HCT116 (cell line): ENCODE data around the gene CACNA1G. TPM values are rescaled to one million over a fixed set of nuclear protein-coding genes. Genes with fewer than 3 reads are reported as not detected.

Experiments used
- ATAC-seq: fragments of 200-7000 bp; cut with Tn5 transposase; 2 replicates; pipeline ENCODE4 v1.9.1; 2020; ENCODE audit warnings: mild to moderate bottlenecking, moderate library complexity
- BruUV-seq: library from RNA; stranded (reverse); fragments of 400-500 nt; replicated peaks from 2 replicates; lab custom pipeline; 2021; lab: Mats Ljungman, UMichigan
- CTCF ChIA-PET: fragments of 300-600 bp; sonication (Branson Sonifier 250); formaldehyde crosslinking; loops from one replicate; lab custom pipeline; 2021; ENCODE audit warnings: antibody characterized with exemption; lab: Charles Lee
- POLR2A ChIA-PET: fragments of 300-600, 350-600 bp; sonication (Branson Sonifier 250); formaldehyde crosslinking; loops from one replicate; lab custom pipeline; 2021; ENCODE audit warnings: antibody characterized with exemption; lab: Charles Lee
- RAD21 ChIA-PET, 2 experiments: fragments of 300-600 bp; sonication (Branson Sonifier 250); formaldehyde crosslinking; loops; one replicate each; lab custom pipeline; 2023; ENCODE audit warnings: low total read pairs in 2 of 2; ENCODE audit not compliant: uncharacterized antibody in 2 of 2, unreplicated experiment in 2 of 2, low non-redundant PET in 1 of 2; lab: Charles Lee
- DNase-seq: peaks from one replicate; pipeline ENCODE4 v3.0.0-alpha.2; 2010; ENCODE audit warnings: low read depth, low spot score
- H2AFZ ChIP-seq: fragments of 200-600 bp; shearing (Covaris generic), sonication (generic); 2 replicates; pipeline ENCODE4 v1.6.1; 2017; ENCODE audit warnings: low read depth, mixed run types, mixed read lengths, antibody characterized with exemption, low read length; ENCODE audit not compliant: poor library complexity, severe bottlenecking
- H3K27ac ChIP-seq: 2 replicates; pipeline ENCODE4 v1.5.1; 2012; ENCODE audit warnings: low read depth, low read length
- H3K27me3 ChIP-seq: fragments of 200-600 bp; sonication (generic); 2 replicates; pipeline ENCODE4 v1.6.1; 2016; ENCODE audit warnings: mixed run types, low read length, mixed read lengths; ENCODE audit not compliant: insufficient read depth
- H3K36me3 ChIP-seq, 2 experiments: fragments of 200-500 bp in 1 of 2; fragments of 200-600 bp in 1 of 2; sonication (Bioruptor generic) in 1 of 2; sonication (generic) in 1 of 2; 2 replicates each; pipeline versions ENCODE4 v1.5.1 to v1.6.1; 2014 to 2016; ENCODE audit warnings: low read length in 2 of 2, inconsistent platforms in 1 of 2, mixed read lengths in 1 of 2, mixed run types in 1 of 2; ENCODE audit not compliant: insufficient read depth in 2 of 2, control insufficient read depth in 1 of 2
- H3K4me1 ChIP-seq, 2 experiments: fragments of 200-600 bp in 1 of 2; sonication (generic) in 1 of 2; 2 replicates each; pipeline versions ENCODE4 v1.5.1 to v1.6.1; 2012 to 2017; ENCODE audit warnings: low read length in 2 of 2, inconsistent platforms in 1 of 2, mild to moderate bottlenecking in 1 of 2, mixed read lengths in 1 of 2, mixed run types in 1 of 2, moderate library complexity in 1 of 2; ENCODE audit not compliant: insufficient read depth in 2 of 2, control insufficient read depth in 1 of 2
- H3K4me2 ChIP-seq: fragments of 200-600 bp; sonication (generic); 2 replicates; pipeline ENCODE4 v1.6.1; 2017; ENCODE audit warnings: mixed run types, low read length, mixed read lengths
- H3K4me3 ChIP-seq, 2 experiments: fragments of 200-600 bp in 1 of 2; sonication (generic) in 1 of 2; replicated peaks in 1 of 2; 2 replicates each; pipeline ENCODE4 v1.5.1; 2011 to 2016; ENCODE audit warnings: low read length in 2 of 2, control low read depth in 1 of 2, low read depth in 1 of 2, mild to moderate bottlenecking in 1 of 2, mixed read lengths in 1 of 2, mixed run types in 1 of 2
- H3K79me2 ChIP-seq: fragments of 200-600 bp; sonication (generic); 2 replicates; pipeline ENCODE4 v1.6.1; 2017; ENCODE audit warnings: mild to moderate bottlenecking, mixed run types, low read length, moderate library complexity, mixed read lengths; ENCODE audit not compliant: insufficient read depth
- H3K9ac ChIP-seq: fragments of 200-600 bp; sonication (generic); 2 replicates; pipeline ENCODE4 v1.6.1; 2016; ENCODE audit warnings: low read length, mixed read lengths
- H3K9me2 ChIP-seq: fragments of 200-600 bp; sonication (generic), shearing (Covaris generic); 2 replicates; pipeline ENCODE4 v1.6.1; 2017; ENCODE audit warnings: mixed run types, mild to moderate bottlenecking, moderate library complexity; ENCODE audit not compliant: insufficient read depth
- H3K9me3 ChIP-seq, 2 experiments: fragments of 200-500 bp in 1 of 2; fragments of 200-600 bp in 1 of 2; sonication (Bioruptor generic) in 1 of 2; sonication (generic) in 1 of 2; 2 replicates each; pipeline ENCODE4 v1.6.1; 2014 to 2017; ENCODE audit warnings: low read length in 2 of 2, mixed read lengths in 2 of 2, inconsistent platforms in 1 of 2, low read depth in 1 of 2, mild to moderate bottlenecking in 1 of 2, mixed run types in 1 of 2, moderate library complexity in 1 of 2; ENCODE audit not compliant: control insufficient read depth in 1 of 2, insufficient read depth in 1 of 2
- H4K20me1 ChIP-seq: fragments of 200-600 bp; sonication (generic), shearing (Covaris generic); 2 replicates; pipeline ENCODE4 v1.6.1; 2017; ENCODE audit warnings: mixed run types, mild to moderate bottlenecking, moderate library complexity; ENCODE audit not compliant: insufficient read depth
- ELF1 ChIP-seq: IDR thresholded peaks from 2 replicates; pipeline ENCODE4 v1.6.1; 2012; ENCODE audit warnings: low read depth, borderline replicate concordance
- JUND ChIP-seq: IDR thresholded peaks from 2 replicates; pipeline ENCODE4 v1.6.1; 2012
- POLR2A ChIP-seq: IDR thresholded peaks from 2 replicates; pipeline ENCODE4 v1.7.0; 2011; ENCODE audit warnings: borderline replicate concordance; ENCODE audit not compliant: insufficient read depth, insufficient read length; ENCODE audit errors: extremely low read depth
- POLR2AphosphoS5 ChIP-seq: IDR thresholded peaks from 2 replicates; pipeline ENCODE4 v1.6.1; 2011; ENCODE audit warnings: mild to moderate bottlenecking, low read depth, low read length, moderate library complexity
- RAD21 ChIP-seq: IDR thresholded peaks from 2 replicates; pipeline ENCODE4 v1.6.1; 2012; ENCODE audit warnings: low read depth, mild to moderate bottlenecking
- SP1 ChIP-seq: IDR thresholded peaks from 2 replicates; pipeline ENCODE4 v1.6.1; 2012; ENCODE audit warnings: low read depth
- TCF7L2 ChIP-seq: IDR thresholded peaks from 2 replicates; pipeline ENCODE4 v1.7.0; 2011; ENCODE audit warnings: borderline replicate concordance, inconsistent platforms; ENCODE audit not compliant: insufficient read depth, insufficient read length; ENCODE audit errors: extremely low read depth
- intact Hi-C: fragments of 100-400 bp; cut with micrococcal nuclease; formaldehyde crosslinking; loops from 2 replicates; pipeline ENCODE4 v1.10.0; 2022
- total RNA-seq: library from RNA; stranded (reverse); gene quantifications from one replicate; pipeline ENCODE4 v1.2.1, GENCODE V29; 2021; ENCODE audit not compliant: unreplicated experiment
- TF ChIP-seq, protein P1 (sequence below): IDR thresholded peaks from 2 replicates; pipeline ENCODE4 v1.6.1; 2012; ENCODE audit warnings: low read depth
- TF ChIP-seq, protein P2 (sequence below), 3 experiments: fragments of 200-600 bp in 1 of 3; sonication (generic) in 1 of 3; IDR thresholded peaks in 2 of 3; conservative IDR thresholded peaks in 1 of 3; 2 replicates each; pipeline ENCODE4 v1.5.1; 2012 to 2017; ENCODE audit warnings: low read depth in 2 of 3, low read length in 2 of 3, antibody characterized with exemption in 1 of 3, borderline replicate concordance in 1 of 3, control low read depth in 1 of 3, mild to moderate bottlenecking in 1 of 3, mixed read lengths in 1 of 3, mixed run types in 1 of 3, moderate library complexity in 1 of 3; ENCODE audit not compliant: insufficient read depth in 1 of 3

CACNA1G gene
- total RNA-seq, 1 experiment from 2014 or later: 3.4 TPM

DNA sequence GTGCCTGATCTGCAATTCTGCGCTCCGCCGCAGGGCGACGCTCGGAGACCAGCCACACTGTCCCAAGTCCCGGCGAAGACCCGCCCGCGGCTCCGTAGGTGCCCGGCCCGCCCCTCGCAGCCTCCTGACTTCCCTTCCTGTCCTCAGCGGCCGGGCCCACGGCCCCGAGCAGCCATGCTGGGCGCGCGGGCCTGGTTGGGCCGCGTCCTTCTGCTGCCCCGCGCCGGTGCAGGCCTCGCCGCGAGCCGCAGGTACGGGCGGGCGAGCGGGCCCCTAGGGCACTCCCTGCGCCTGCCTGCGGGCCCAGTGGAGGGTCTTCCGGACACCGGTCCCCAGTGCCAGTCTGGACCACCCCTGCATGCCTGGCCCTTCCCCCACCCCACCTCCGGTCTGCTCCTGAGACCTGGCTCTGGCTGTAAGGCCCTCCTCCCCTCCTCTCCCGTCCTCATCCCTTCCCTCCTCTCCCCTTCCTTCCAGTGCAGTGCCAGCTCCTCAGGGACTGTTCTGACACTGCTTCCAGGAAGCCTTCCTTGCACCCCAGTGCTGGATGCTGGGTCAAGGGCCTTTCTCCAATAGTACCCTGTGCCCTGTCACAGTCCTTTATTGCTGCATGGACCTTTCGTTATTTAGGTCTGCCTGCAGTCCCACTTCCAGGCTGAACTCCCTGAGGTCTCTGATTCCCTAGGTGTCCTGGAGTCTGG is 13.3 kb upstream of the CACNA1G start, which contains the start of gene SPATA20 (continued):
- TF ChIP-seq, protein P1, sequence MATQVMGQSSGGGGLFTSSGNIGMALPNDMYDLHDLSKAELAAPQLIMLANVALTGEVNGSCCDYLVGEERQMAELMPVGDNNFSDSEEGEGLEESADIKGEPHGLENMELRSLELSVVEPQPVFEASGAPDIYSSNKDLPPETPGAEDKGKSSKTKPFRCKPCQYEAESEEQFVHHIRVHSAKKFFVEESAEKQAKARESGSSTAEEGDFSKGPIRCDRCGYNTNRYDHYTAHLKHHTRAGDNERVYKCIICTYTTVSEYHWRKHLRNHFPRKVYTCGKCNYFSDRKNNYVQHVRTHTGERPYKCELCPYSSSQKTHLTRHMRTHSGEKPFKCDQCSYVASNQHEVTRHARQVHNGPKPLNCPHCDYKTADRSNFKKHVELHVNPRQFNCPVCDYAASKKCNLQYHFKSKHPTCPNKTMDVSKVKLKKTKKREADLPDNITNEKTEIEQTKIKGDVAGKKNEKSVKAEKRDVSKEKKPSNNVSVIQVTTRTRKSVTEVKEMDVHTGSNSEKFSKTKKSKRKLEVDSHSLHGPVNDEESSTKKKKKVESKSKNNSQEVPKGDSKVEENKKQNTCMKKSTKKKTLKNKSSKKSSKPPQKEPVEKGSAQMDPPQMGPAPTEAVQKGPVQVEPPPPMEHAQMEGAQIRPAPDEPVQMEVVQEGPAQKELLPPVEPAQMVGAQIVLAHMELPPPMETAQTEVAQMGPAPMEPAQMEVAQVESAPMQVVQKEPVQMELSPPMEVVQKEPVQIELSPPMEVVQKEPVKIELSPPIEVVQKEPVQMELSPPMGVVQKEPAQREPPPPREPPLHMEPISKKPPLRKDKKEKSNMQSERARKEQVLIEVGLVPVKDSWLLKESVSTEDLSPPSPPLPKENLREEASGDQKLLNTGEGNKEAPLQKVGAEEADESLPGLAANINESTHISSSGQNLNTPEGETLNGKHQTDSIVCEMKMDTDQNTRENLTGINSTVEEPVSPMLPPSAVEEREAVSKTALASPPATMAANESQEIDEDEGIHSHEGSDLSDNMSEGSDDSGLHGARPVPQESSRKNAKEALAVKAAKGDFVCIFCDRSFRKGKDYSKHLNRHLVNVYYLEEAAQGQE: no peak
- no peak for TF ChIP-seq JUND
- no peak for TF ChIP-seq ELF1
- TF ChIP-seq SP1: no peak
- TF ChIP-seq, protein P2, sequence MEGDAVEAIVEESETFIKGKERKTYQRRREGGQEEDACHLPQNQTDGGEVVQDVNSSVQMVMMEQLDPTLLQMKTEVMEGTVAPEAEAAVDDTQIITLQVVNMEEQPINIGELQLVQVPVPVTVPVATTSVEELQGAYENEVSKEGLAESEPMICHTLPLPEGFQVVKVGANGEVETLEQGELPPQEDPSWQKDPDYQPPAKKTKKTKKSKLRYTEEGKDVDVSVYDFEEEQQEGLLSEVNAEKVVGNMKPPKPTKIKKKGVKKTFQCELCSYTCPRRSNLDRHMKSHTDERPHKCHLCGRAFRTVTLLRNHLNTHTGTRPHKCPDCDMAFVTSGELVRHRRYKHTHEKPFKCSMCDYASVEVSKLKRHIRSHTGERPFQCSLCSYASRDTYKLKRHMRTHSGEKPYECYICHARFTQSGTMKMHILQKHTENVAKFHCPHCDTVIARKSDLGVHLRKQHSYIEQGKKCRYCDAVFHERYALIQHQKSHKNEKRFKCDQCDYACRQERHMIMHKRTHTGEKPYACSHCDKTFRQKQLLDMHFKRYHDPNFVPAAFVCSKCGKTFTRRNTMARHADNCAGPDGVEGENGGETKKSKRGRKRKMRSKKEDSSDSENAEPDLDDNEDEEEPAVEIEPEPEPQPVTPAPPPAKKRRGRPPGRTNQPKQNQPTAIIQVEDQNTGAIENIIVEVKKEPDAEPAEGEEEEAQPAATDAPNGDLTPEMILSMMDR (IDR thresholded peaks at IDR 0.05 in 2 of 3, conservative IDR thresholded peaks at IDR 0.05 in 1 of 3; ENCODE audit: borderline replicate concordance in 1 of 3, insufficient read depth in 1 of 3, low read depth in 2 of 3, low read length in 2 of 3): peak in 2 of 3 experiments; percentile 98 to 100; a peak in 4 of 6 replicates

DNA sequence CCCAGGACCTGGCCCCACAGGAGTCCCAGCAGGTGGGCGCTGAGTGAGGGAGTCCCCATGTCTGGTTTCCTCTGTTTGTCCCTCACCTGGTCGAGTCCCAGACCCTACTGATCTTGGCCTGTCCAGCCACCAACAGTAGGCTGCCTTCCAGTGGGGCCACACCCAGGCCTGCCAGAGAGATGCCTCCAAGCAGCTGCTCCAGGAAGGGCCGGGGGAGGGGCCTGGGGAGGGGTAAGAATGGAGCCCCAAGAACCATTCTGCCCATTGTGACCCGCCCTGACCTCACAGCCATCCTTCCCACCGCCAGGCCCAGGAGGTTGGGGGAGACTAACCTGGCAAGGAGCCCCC is 12.8 kb upstream of the CACNA1G start:
- no peaks in the 10 kb centered on the region for H3K9me2 ChIP-seq
- BruUV-seq: no TSS peak
- H3K4me2 ChIP-seq: peak overlapping the region; percentile 99
- no peaks in the 10 kb centered on the region for H3K36me3 ChIP-seq
- peak; percentile 16 for ATAC-seq
- no peaks in the 10 kb centered on the region for H3K9me3 ChIP-seq
- no peaks in the 10 kb centered on the region; the same call in 1 of the 2 replicates for H3K79me2 ChIP-seq
- H3K9ac ChIP-seq: peak overlapping the region; percentile 86
- DNase-seq: no peak
- H3K4me1 ChIP-seq: peaks cover 24 to 53% of the 10 kb centered on the region in 2 experiments
- TF ChIP-seq RAD21: no peak
- TF ChIP-seq, protein P2 (IDR thresholded peaks at IDR 0.05 in 2 of 3, conservative IDR thresholded peaks at IDR 0.05 in 1 of 3; ENCODE audit: borderline replicate concordance in 1 of 3, insufficient read depth in 1 of 3, low read depth in 2 of 3, low read length in 2 of 3): no peak
- TF ChIP-seq TCF7L2: no peak
- no peak for TF ChIP-seq POLR2A
- TF ChIP-seq POLR2AphosphoS5: peak; percentile 49; the same call in 1 of the 2 replicates
- H2AFZ ChIP-seq: no peak overlapping the region
- intact Hi-C loops: loop anchor here (1.0 to 10.0 kb wide), 7 partner anchors 65 to 607 kb away; partner anchors contain the start of gene NME1
- ChIA-PET POLR2A (no interaction called here), CTCF (interaction anchor here (1.0 to 2.1 kb wide), 5 partner anchors 78 to 294 kb away, joined by 3 to 19 read pairs (median 4); no protein-coding TSS in a partner anchor), RAD21 (interaction anchor here (0.7 to 2.1 kb wide), 4 partner anchors 12 to 82 kb away, joined by 5 to 12 read pairs (median 9); no protein-coding TSS in a partner anchor)
- H4K20me1 ChIP-seq: no peaks in the 10 kb centered on the region
- H3K27me3 ChIP-seq: no peaks in the 10 kb centered on the region
- H3K4me3 ChIP-seq: peak overlapping the region; percentile 65 to 85
- H3K27ac ChIP-seq: peak overlapping the region; percentile 75
